GM19372 (cell line): ENCODE data around the gene RPL13A.
A peak's percentile ranks its signal among the peaks of the same experiment; 100 is the strongest.
"Not testable (repeated sequence)": the region's sequence is repeated elsewhere in the genome, so short reads cannot be mapped to it uniquely, and the experiment has no call there.

Experiments used
- ATAC-seq: cut with Tn5 transposase; IDR thresholded peaks from one replicate; pipeline ENCODE4 v1.9.1; 2021; ENCODE audit warnings: mild to moderate bottlenecking, low read depth, moderate library complexity; ENCODE audit not compliant: unreplicated experiment

RPL13A gene

DNA sequence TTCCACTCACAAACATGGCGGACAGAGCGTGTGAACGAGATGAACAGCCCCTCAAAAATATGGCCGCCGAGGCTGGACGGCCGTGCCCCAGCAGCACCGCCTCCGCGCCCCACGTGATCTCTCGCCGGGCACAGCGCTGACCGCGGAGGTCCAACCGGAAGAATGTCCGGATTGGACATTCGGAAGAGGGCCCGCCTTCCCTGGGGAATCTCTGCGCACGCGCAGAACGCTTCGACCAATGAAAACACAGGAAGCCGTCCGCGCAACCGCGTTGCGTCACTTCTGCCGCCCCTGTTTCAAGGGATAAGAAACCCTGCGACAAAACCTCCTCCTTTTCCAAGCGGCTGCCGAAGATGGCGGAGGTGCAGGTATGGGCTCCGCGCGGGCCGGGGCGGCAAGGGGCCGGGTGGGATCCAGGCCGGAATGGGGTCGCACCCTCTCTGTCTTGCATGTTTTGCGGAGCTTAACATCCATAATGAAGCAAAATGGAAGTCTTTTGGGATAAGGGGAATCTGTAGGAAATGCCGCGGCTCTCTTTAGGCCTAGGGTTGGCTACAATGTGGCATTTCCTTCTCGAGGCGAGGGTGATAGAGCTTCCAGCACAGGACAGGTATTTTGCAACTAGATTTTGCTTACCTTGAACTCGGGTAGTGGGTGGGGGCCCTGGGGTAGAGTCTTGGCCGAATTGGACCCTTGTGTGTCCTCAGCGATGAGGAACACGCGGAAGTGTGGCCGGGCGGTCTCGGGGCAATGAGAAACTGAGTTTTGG, at the start of gene RPL13A:
Gene RPL13A, plus strand, starts transcription at position 332 of the 769 bp plus-strand sequence. Its CDS starts 22 bp downstream, at position 354.
- peak; percentile 92 for ATAC-seq

DNA sequence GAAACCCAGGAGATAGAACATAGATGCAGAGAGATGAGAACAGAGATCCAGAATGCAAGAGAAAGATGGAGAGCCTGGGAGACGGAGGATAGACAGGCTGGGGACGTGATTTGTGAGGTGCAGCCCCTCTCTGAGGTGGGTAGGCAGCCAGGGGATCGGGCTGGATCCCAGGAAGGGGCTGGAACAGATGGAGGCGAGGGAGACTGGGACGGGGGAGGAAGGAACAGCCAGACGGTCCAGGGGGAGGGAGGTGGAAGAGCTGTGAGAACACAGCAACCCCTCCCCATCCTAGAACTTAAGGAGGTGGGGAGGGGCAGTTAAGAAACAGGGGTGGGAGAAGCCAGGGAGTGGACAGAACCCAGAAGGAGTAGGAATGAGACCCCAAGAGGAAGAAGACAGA, 49.1 kb upstream of the RPL13A start:
- ATAC-seq, result no peak

DNA sequence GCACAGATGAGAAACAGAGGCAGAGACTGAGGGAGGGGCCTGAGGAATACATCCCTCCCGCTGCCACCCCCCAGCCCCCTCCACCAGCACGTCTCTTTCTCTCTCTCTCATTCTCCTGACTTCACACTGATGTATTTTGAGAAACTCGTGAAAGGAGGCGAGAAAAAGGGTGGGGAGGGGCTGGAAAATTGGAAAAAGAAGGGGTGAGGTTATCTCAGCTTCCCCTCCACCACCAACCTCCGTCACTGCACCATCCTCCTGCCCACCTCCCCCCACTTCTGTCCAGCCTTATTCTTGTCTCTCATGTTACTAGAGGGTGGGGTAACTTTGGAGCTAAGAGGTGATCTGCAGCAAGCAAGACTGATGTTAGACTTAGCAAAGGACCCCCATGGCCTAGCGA, 47.6 kb upstream of the RPL13A start:
- no peak for ATAC-seq

DNA sequence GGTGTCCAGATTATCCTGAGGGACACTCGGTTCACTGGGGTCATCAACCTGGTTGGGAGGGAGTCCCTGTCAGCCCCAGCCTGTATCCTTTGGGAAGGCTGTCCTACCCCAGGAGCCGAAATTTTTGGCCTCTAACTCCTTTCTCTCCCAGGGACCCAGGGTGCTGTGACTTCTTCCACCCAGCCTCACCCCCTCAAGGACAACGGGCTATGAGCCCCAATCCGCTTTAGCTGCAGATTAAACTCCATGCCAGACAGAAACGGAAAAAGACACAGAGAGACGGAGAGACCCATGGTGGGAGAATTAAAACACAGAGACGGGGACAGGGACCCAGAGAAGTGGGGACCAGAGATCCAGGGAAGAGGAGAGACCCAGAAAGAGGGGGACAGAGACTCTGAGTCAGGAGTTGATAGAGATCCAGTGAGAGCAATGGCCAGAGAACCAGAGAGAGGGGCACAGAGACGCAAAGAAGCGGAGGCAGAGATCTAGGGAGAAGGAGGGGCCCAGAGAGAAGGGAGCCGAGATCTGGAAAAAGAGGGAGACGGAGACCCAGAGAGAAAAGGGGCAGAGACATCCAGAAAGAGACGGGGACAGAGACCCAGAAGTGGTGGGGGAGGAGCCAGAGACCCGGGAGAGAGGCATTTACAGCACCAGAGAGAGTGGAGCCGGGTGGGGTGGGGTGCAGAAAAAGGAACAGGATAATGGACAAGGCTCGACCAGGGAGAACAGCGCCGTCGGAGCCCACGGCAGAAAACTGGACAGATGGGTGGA, 46.8 kb upstream of the RPL13A start:
- no peak for ATAC-seq

DNA sequence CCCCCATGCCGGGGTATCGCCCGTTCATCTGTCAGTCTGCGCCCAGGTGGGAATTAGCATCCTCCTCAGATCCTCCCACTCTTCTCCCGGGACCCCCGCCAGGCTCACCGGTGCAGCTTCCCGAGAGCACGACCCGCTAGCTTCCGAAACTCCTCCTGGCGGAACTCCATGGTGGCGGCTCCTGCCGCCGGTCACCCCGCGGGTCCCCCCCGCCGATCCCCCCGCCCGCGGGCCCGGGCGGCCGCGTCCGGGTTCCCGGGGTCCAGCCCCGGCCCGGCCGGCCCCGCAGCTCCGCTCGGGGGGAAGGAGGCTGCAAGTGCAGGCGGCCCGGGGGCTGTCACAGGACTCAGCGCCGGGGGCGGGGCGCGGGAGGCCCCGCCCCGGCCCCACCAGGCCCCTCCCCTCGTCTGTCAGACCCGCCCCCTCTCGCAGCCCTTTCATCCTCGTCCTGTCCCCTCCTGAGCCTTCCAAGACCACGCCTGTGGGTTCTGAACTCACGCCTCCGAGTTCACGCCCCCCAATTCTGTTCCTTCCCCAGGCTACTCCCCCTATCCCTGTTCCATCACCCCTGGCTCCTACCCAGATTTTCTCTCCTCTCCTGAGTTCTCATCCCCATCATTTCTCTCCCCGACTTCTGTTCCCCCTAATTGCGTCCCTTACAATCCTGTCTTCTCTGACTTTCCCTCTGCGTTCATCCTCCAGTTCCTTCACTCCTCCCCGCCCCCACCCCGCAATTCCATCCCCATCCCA, 46.0 kb upstream of the RPL13A start, which contains the start of gene SLC17A7:
Gene SLC17A7, minus strand, starts transcription at position 318 of the 750 bp plus-strand sequence. Its CDS starts 148 bp downstream, at position 170.
- ATAC-seq, result no peak

DNA sequence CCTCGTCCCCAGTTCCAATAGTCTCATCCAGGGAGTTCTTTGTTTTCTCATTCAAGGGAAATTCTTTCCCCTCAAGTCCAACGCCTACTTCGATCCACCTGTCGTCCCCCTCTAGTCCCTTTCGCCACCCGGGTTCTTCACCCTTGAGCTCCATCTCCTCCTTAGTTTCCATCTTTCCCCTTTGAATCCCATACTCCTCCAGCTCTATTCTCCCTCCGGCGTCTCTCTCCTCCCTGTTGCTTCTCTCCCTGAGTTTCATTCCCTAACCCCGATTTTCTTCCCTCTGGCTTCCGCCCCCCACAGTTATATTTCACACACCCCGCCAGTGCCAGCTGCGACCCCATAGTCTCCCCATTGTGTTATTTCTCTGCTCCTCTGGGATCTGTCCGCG, 45.5 kb upstream of the RPL13A start:
- no peak for ATAC-seq

DNA sequence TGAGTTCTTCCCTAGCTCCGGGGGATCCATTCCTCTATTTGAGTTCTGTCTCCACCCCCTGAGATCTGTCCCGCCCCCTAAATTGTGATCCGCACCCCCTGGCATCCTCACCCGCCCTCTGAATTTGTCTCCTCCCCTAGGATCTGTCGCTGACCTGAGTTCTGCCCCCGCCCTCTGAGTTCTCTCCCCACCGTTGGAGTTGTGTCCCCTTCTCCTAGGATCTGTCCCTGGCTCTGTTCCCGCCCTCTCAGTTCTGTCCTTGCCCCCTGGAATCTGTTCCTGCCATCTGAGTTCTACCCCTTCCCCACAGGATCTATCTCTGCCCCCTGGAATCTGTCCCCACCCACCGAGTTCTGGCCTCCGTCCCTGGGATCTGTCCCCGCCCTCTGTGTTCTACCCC, 45.1 kb upstream of the RPL13A start:
- no peak for ATAC-seq

DNA sequence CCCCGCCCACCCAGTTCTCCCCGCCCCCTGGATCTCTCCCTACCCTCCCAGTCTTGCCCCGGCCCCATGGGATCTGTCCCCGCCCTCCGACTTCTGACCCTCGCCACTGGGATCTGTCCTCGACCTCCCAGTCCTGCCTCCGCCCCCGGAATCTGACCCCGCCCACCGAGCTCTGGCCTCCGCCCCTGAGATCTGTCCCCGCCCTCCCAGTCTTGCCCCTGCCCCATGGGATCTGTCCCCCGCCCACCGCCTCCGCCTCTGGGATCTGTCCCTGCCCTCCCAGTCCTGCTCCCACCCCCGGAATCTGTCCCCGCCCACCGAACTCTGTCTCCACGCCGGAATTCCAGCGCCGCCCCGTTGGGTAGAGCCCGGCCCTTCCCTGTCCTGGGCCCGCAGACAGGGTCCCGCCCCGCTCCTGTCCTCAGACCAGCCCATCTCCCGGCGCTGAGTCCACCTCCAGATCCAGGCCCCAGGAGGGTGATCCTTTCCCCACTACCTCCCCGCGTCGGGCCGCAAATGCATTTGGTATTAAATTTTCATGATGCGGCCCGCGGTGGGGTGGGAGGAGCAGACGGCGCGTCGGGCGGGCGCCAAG, 44.5 kb upstream of the RPL13A start:
- ATAC-seq, result no peak

DNA sequence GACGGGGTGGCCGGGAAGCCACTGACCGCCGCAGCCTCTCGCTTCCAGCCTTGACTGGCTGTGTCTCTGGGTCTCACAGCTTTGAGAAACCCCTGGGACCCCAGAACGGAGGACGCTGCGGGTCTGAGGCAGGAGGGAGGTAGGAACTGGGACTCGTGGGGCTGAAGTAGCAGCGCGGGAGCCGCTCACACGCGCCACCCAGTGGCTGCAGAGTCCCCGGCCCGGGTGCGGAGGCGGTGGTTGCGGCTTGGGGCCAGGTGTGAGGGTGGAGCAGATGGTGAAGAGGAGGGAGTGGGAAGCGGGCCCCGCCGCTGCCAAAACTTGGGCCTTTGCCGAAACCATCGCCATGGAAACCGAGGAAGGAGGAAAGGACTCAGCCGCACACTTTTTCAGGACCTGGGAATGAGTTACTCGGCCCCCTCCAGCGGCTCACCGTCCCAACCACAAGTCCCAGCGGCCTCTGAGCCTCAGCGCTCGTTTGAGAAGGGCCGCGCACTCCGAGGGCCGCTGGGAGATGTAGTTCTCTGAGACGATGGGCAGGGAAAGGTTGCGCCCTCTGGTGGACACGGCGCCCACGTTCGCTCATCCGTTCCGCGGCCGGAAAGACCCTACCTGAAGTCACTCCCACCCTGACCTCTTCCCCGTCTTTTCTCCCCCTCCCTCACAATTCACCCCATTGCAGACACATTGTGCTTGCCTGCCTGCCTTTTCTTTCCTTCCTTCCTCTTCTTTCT, 43.9 kb upstream of the RPL13A start:
- peak; percentile 80 for ATAC-seq

DNA sequence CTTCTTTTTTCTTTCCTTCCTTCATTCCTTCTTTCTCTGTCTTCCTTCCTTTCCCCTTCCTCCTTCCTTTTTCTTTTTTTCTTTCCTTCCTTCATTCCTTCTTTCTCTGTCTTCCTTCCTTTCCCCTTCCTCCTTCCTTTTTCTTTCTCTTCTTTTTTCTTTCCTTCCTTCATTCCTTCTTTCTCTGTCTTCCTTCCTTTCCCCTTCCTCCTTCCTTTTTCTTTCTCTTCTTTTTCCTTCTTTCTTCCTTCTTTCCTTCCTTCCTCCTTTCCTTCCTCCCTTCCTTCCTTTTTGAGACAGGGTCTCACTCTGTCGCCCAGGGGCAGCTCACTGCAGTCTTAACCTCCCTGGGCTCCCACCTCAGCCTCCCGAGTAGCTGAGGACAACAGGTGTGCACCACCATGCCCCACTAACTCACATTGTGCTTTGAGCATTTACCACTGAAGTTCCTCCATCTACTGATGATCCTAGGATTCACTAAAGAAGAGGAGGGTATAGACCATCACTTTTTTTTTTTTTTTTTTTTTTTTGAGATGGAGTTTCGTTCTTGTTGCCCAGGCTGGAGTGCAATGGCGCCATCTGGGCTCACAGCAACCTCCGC, 43.2 kb upstream of the RPL13A start:
- ATAC-seq, result not testable (repeated sequence)

DNA sequence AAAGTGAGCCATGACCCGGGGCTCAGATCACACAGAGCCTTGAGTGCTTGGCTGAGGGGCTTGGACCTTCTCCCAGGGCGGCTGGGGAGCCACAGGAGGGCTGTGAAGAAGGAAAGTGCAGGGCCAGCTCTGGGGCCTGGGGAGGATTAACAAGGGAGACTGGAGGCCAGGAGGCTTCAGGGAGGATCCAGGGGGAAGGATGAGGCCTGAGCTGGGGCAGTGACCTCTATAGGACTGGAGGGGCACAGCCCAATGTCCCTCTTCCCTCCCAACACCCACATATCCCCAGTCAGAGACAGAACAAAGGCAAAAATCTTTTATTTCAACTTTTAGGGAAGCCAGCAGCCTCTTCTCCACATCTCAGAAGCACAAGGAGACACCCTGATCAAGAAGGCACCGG, 41.4 kb upstream of the RPL13A start:
- ATAC-seq, result no peak

DNA sequence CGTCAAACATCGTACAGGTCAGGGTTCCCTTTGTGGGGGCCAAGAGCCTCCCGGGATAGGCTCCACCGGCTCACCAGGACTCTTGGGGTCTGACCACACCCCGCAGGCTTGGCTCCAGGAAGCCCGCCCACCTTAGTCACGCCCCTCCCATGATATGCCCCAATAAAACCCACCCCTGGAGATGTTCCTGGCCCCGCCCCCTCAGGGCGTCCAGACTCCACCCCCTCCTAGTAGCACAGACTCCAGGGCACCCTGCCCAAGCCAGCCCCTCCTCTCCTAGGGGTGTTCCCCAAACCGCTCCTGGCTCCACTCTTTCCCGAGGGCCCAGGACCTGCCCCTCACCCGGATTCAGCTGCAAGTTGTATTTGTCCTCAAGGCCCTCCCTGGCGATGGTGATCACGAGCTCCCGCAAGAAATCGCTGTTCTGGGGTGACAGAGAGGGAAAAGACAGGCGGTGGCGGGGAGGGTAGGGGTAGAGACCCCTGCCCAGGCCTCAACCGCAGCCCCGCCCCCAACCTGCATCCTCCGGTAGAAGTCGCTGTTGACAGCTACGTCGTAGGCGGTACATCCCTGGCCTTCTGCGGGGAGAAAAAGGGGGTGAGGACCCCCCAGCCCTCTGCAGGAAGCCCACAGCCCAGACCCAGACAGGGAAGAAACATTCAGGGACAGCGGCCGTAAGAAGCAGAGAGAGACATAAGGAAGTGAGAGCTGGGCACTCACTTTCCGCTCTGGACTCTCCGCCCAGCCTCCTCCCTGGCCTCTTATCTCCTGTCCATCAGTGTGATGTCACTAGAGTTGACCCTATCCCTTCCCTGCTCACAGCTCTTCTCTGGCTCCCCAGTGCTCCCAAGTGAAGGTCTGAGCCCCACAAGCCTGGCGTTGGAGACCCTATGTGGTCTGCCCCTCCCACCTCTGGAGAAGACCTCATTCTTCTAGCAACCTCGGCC, 39.6 kb upstream of the RPL13A start:
- ATAC-seq, result no peak

DNA sequence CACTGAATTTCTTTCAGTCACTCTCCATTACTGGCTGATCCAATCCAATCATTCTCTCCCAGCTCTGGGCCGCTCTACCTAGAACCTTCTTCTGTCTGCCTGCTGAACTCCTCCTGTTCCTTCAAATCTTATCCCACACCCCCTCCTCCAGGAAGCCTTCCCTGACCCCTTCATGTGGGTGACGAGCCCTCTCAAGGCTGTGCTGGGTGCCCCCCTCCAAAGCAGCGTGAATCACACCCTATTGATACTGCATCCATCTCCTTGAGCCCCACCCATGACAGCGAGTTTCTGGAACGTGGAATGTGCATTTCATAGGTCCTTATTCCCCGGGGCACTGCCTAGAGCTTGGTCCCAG, 39.0 kb upstream of the RPL13A start:
- no peak for ATAC-seq

DNA sequence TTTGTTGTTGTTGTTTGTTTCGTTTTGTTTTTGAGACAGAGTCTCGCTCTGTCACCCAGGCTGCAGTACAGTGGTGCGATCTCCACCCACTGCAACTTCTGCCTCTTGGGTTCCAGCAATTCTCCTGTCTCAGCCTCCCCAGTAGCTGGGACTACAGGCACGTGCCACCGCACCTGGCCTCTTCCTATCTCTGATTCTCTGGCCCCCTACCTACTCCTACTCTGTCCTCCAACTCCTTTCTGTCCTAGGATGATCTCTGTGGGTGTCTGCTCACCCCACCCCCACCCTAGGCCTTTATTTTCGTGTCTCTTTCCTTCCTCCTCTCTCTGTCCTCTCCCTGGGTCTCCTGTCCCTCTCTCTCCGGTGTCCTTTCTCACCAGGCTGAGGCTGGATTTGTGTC, 37.0 kb upstream of the RPL13A start:
- no peak for ATAC-seq

DNA sequence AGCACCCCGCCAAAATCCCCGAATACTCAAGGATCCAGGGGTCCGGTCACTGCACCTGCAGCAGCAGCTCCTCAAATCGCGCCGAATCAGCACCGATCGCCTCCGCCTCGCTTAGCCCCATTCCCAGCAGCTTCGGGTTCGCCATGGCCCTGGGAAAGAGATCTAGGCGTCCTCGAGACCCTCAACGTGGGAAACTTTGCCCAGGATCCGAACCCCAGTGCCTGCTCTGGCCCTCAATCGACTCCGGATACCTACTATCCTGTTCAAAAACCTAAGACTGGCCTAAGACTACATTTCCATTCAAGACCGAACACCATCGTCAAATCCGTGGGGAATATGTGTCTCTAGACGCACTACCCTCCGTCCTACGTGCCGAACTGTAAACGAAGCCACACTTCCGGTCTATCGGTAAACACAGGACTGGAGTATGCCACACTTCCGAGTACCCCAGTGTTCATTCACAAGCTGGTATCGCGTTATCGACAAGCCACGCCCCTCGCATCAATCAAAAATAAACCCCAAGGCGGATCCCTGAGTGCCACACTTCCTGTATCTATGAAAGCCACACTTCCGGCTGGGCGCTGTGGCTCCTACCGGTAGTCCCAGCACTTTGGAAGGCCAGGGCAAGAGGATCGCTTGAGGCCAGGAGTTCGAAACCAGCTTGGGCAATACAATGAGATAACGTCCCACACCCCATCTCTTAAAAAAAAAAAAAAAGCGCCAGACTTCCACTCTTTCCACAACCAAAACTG, 35.8 kb upstream of the RPL13A start, which contains the start of gene PIH1D1:
Gene PIH1D1, minus strand, starts transcription at position 385 of the 752 bp plus-strand sequence. Its CDS starts 240 bp downstream, at position 145.
- ATAC-seq, result peak; percentile 50

DNA sequence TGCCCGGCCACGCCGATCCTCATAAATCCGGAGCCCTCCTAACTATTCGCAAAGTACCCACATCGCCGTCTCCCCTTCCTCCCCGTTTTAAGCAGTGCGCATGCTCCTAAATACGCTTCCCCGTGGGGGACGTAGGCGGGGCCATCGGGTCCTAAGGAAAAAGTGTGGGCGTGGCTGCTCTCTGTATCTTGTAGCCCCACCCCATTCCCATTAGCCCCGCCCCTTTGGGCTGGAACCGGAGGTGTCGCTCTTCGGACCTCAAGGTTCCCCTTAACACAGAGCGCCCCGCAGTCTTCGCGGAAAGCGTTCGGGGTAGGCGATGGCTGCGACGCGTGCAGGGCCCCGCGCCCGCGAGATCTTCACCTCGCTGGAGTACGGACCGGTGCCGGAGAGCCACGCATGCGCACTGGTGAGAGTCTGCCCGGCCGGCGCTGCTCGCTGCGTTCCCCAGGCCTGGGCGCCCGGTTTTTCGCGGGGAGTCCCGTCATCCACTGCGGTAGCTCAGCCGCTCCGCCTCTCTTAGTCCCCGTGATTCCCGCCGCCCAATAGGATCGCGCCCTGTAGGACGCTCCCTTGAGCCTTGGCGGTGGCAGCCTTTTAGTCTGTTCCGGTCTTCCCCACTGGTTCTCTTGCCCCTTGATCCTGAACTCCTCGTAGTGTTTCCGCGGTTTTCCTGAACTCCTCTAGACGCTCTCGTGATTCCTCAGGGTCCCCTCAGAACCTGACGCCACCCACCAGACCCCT, 34.2 kb upstream of the RPL13A start, which contains the start of gene ALDH16A1:
Gene ALDH16A1, plus strand, starts transcription at position 213 of the 744 bp plus-strand sequence. Its CDS starts 107 bp downstream, at position 320.
- peak; percentile 78 for ATAC-seq

DNA sequence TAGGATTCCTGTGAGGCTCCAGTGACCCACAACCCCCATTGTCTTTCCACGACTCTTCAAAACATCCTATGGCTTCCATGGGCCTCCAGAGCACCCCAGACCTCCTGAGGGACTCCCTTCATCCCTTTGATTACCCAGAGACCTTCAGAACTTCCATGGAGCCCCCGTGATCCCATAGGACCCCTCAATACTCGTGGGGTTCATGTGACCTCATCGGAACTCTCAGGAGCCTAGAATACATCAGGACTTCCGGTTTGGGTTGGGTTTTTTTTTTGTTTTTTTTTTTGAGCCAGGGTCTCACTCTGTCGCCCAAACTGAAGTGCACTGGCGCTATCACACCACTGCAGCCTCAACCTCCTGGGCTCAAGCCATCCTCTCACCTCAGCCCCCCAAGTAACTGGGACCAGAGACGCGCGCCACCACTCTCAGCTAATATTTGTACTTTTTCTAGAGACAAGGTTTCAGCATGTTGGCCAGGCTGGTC, 33.6 kb upstream of the RPL13A start:
- ATAC-seq, result no peak
